Stimulated activated naive CD8-positive, alpha-beta T cell treated with anti-CD3 and anti-CD28 coated beads, Interleukin-15, Interleukin-2, amounts not matched to agents 100 U/mL and 50 U/mL, for 24 hours (primary cell): Measurements from ENCODE around the gene NOM1.

ENCODE experiments used
- ATAC-seq: fragments of 150-1000 bp; cut with Tn5 transposase; one replicate; pipeline ENCODE4 v1.10.0; 2021
- DNase-seq: peaks from one replicate; pipeline ENCODE4 v3.0.0; 2021

The NOM1 gene

DNA sequence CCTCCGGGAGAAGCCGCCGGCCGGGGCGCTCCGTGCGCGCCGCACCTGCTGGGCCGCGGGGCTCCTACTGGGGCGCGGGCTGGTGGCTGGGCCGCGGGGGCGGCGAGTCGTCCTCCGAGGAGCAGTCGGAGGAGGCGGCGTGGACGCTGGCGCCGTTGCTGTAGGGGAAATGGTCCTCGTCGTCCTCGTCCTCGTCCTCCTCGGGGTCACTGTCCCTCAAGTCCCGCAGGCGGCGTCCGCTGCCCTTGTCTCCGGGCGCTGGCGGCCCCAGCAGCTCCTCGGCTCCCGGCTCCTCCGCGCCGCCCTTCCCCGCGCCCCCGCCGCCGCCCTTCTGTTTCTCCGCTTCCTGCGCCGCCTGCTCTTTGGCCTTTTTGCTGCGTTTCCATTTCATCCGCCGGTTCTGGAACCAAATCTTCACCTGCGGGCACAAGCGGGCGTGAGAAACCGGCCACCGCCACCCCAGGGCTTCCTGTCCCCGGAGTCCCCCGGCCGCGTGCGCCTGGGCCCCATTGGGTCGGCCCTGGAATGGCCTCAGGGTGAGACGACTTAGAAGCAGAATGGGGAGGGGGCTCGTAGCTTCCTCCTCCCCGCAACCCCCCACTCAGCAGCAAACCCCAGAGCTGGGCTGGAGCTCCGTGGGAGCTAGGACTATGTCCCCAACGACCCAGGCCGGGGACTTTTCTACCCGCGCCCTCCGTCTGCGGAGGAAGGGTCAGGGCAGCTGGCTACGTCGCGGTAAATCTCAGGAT is 56.1 kb downstream of the NOM1 start:
- DNase-seq (peak; percentile 23), ATAC-seq (no peak)

GRCh38 chr7:157006205-157006747 is 56.8 kb downstream of the NOM1 start:
- ATAC-seq (no peak), DNase-seq (peak; percentile 15)

- DNase-seq (no peak), ATAC-seq (no peak)
Observed at GRCh38 chr7:157006829-157007469, 57.4 kb downstream of the NOM1 start.

DNA sequence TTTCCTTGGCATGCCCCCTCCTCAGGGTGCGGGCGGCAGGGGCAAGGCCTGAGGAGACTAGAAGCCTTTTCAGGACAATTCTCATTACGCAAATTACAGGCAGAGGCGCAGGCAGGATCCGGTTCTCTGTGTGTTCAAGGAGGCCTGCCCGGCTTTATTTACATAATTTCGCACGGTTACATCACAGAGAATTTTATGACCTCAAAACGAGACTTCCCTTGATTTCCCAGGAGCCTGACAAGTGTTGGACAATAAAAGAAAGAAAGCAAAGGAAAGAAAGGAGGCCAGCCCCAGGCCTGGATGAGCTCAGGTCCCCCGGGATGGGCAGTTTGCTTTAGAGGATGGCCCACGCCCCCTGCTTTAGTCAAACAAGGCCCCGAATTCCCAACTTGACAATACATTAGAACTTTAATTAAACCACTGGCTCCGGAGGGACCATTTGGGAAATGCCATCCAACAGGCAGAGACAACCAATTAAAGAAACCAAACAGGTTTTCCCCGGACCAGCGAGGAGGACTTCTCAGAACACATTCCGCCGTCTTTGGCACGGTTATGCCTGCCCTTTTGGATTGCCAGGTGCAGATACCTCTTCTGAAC is 58.1 kb downstream of the NOM1 start:
- ATAC-seq (no peak), DNase-seq (no peak)

GRCh38 chr7:157008206-157009169 is 59.0 kb downstream of the NOM1 start:
- ATAC-seq, result no peak
- DNase-seq, result no peak

DNA sequence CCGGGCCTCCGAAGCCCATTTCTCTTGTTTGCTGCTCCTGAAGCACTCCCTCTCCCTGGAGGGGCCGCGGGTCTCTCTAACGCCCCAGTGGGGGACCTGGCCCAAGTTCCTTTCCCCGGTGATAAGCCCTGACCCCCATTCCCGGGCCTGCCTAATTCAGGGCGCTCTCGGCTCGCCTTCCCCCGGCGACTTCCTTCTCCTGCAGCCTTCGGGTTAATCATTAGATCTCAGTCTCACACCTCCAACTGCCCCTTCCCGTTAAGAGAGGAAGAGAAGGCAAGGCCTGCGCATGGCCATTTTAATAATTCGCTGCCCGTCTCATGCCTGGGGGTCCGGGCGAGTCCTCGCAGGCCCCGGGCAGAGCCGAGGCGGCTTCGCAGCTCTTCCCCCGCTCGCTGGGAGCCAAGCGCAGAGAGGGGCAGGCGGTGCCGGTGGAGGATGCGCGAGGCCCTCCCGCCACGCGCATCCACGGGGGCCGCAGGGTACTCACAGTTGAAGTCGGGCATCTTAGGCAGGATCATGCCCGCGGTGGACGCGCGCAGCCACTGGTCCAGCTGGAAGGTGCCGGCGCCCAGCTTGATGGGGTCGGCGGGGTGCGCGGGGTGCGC is 59.8 kb downstream of the NOM1 start:
- DNase-seq (no peak), ATAC-seq (no peak)

DNA sequence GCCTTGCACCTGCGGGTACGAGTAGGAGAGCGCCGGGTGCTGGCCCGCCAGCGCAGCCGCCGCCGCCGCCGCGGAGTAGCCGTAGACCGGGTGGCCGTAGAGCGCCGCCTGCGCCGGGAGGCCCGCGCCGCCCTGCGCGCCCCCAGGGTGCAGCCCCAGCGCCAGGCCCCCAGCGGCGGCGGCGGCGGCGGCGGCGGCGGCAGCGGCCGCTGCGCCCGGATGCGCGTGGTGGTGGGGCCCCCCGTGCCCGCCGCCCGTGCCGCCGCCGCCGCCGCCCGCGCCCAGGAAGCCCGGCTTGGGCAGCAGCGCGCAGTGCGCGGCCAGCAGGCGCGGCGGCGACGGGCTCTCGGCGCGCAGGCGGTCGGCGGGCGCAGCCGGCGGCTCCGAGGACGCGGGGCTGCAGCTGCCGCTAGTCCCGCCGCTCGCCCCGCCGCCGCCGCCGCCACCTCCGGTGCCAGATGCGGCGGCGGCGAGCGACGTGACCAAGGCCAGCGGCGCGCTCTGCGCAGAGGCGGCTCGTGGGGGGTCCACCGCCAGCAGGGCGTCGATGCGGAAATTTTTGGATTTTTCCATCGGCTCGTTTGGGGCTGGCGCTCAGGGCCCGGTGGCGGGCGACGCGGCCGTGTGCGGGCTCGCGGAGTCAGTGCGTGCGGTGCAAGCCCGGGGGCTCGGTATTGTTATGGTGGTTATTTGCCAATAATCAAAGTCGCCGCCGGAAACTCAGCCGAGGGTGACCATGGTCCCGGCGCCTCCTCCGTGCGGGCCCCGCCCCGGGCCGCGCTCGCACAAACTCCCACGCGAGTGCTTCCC is 60.5 kb downstream of the NOM1 start:
- DNase-seq (no peak), ATAC-seq (no peak)

DNA sequence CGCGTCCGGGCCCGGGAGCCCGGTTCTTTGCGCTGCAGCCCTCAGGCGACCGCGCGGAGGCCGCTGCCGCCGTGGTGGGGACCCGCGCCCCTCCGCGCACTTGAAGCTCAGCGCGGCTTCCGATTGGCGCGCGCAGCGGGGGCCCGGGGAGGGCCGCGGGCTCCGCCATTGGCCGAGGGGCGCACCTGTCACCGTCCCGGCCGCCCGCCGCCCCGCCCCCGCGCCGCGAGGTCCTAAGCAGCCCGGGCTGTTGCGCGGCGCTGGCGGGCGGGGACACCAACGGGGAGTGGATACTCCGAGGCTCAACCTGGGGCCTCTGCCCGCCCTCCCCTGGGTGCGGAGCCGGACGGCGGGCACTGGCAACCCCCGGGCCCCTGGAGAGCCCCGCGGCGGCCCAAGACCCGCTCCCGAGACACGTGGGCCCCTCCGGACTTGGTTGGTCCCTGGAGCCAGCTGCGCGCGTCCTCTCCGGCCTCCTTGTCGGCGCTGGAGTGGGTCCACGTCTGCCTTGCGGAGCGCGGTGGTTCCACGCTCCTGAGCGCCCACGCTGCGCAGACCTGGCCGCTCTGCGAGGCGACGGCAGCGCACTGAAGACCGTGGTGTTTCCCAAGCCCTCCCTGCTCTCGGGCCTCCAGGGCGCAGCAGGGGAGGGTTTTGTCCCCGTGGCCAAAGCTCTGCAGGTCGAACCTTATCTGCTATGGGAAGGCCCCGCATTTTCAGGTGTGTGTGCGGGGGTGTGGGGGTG is 61.2 kb downstream of the NOM1 start, which contains the start of gene MNX1:
MNX1 (minus strand) TSS at position 76 of the 745 bp plus-strand sequence. CDS start 313 bp downstream, outside the sequence.
- ATAC-seq (peak; percentile 69), DNase-seq (peak; percentile 56)

DNA sequence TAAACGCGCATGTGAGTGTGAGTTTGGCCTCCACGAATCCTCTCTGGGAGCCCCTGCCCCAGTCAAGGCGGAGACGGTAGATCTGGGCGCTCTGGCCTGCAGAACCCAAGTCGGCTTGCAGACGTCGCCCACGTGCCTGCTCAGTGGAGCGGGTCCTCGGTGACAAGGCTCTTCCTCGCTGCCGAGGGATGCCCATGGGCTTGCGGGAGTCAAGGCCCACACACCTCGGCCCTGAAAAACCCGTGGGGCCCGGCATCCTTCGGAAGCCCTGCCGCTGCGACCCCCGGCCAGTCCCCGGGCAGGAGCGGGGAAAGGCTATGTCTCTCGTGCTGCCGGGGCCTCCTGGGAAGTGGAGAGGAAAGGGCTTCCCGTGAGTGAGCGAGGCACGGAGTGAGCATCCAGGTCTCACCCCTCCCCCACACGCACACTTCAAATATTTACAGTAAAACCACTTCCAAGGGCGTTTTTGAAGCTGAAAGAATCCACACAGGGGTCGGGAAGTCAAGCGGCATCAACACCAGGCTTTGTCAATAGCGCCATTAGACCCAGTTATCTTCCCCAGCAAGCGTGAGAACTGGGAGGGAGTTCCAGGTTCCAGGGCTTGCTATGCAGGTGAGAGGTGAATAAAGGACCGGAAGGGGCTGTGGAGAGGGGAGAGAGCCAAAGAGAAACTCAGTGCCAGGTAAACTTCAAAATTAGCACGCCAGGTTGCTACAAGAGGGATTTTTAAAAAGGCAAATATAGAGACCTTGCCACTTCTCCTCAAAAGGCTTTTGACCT is 62.0 kb downstream of the NOM1 start:
- ATAC-seq (no peak), DNase-seq (peak; percentile 10)

GRCh38 chr7:157012113-157012547 is 62.6 kb downstream of the NOM1 start:
- ATAC-seq (no peak), DNase-seq (no peak)

DNA sequence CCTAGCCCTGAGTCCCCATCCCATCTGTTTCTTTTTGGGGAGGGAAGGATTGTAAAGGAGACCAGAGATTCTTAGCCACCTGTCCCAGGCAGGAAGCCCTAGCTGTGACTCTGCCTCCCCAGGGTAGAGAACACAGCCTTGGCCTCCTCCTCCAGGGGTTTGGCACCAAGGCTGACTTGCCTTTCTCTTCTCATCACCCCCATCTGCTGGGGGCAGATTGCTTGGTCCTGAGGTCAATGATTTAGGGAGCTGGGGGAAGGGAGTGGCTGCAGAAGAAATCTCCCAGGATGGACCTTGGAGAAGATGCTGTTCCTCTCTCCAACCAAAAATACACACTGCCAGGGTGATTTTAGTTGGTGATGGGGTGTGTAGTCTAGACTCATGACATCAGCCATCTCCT is 63.6 kb downstream of the NOM1 start:
- DNase-seq (no peak), ATAC-seq (no peak)

DNA sequence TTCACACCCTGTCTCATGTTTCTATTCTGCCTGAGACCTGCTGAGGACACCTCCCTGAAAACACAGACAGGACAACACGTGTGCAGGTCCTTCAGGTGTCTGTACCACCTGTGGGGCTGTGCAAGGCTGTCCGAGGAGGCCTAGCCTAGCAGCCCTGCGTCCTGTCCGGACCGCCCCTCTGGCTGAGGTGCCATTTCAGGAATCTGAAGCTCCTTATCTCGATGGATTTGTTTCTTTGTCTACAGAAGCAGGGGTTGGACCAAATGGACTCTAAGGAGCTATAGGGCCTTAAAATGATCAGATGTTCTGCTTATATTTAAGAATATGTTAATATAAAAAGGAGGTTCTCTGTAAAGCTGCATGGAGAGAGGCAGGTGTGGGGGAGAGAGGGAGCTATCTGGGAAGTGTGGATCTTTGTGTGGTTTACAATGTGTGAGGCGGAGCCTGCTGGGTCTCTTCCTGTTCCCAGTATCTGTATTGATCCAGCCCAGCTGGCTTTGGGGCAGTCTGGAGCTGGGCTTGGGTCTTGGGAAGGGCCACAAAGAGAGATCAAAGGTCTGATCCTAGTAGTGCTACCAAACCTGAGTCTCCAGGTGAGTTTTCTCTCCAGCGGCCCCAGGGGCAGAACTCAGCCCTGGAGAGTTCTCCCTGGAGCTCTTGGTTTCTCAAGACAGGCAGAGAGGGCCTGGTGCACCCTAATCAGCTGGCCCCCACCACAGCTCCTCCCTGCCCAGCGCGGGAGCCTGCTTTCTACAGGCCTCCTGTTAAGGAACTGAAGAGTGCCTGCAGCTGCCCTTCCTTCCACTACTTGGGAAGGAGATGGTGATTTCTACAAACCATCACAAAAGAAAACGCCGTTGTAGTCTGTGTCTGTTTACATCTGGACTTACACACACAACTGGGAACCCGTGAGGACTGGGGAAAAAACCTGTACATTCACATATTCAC is 64.4 kb downstream of the NOM1 start:
- ATAC-seq, result no peak
- no peak for DNase-seq

- no peak for ATAC-seq
- no peak for DNase-seq
Observed at GRCh38 chr7:157014635-157015555, 65.4 kb downstream of the NOM1 start.

GRCh38 chr7:157016024-157016351 is 66.5 kb downstream of the NOM1 start:
- no peak for DNase-seq
- no peak for ATAC-seq

DNA sequence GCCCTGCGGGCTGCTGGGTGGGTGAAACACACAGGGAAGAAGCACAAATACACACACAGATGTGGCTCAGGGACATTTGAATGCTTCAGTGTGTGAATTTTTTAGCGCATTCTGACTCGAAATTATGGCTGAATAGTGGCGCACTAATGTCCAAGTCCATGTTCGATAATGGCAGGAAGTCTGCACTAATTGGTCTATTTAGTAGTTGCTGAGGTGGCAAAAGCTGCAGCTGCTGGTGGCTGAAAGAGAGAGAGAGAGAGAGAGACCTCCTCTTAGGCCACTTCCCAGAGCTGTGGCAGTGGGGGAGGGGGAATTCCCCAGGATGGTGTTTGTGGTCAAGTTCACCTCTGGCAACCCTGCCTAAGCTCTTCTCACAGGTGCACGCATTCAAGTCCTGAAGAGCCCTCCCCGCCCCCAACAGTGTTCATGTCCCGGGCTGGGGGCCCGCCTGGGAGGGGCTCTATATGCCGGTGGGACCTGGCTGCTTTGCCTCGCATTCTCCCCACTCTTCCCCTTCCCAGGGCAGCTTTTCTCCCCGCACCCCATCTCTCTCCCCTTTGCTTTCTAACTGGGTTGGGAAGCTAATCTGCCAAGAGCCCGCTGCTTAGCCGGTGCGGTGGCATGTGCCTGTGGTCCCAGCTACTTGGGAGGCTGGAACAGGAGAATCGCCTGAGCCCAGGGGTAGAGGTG is 67.0 kb downstream of the NOM1 start:
- ATAC-seq, result peak; percentile 55
- peak; percentile 66 for DNase-seq

DNA sequence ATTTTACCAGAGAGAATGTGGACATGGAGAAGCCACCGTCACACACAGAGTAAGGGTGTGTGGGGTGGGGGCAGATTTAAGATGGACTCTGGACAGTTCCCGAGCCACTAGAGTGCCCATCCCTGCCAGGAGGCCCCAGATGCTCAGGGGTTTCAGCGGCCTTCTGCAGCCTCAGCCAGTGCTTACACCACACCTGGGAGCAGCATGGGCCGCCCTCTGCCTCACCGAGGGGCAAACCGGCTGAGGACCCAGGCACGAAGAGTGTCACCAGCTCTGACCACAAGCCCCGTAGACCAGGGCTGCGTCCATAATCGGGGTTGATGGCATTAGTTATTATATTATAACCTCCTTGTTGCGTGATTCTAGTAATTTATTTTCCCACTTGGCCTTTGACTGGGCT is 67.6 kb downstream of the NOM1 start:
- ATAC-seq (no peak), DNase-seq (no peak)
